Measurements from ENCODE around the gene CPT1C. TPM values are rescaled to one million over a fixed set of nuclear protein-coding genes. Genes with fewer than 3 reads are reported as not detected.
"Not testable (repeated sequence)": the region's sequence is repeated elsewhere in the genome, so short reads cannot be mapped to it uniquely, and the experiment has no call there.

CPT1C gene
- total RNA-seq, 1 donor from 2014 or later, result 0.35 TPM

DNA sequence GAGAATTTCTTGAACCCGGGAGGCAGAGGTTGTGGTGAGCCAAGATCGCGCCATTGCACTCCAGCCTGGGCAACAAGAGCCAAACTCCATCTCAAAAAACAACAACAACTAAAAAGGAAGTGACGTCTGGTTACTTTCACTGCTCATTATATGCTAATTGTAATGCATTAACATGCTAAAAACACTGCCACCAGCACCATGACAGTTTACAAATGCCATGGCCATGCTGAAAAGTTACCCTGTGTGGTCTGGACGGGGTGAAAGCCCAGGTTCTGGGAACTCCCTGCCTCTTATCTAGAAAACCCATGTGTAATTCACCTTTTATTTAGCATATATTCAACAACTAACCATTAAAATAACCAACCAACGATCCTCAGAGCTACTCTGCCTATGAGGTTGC is 28.1 kb downstream of the CPT1C start:
- no peak for DNase-seq
- Mint-ChIP-seq H3K9me3 (no peaks in the 10 kb centered on the region), H3K27ac (no peak overlapping the region), H3K4me3 (no peak overlapping the region), H3K36me3 (ENCODE audit: low read depth) (no peaks in the 10 kb centered on the region), H3K27me3 (no peaks in the 10 kb centered on the region), H3K4me1 (peaks cover 7% of the 10 kb centered on the region)
- no peak for ATAC-seq (ENCODE audit: low read depth)
- POLR2A ChIA-PET, result no interaction called here
- CTCF ChIA-PET, result interaction anchor here (1.2 kb wide), 1 partner anchor 16 kb away, joined by 3 read pairs; no protein-coding TSS in a partner anchor
- no peak for TF ChIP-seq CTCF (IDR thresholded peaks at IDR 0.05)
- intact Hi-C loops (cut with micrococcal nuclease), result loop anchor here (5.0 kb wide), 1 partner anchor 148 kb away; the partner anchor contains the start of gene PNKP

DNA sequence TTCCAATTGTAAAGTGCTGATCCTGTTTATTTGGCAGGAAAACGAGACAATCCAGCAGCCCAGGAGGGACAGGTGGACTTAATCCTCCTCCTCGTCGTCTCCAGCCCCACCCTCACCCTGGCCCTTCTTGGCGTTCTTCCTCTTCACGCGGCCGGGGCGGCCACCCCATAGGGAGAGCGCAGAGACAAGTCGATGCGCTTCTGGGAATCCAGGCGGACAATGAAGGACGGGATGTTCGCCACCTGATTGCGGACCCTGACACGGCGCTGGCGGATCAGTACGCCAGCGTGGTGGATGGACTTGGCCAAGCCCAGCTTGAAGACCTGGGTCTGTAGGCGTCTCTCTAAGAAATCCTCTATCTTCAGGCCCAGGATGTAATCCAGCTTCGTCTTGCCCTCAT is 28.5 kb downstream of the CPT1C start:
- not testable (repeated sequence) for ATAC-seq (ENCODE audit: low read depth); H3K4me3 Mint-ChIP-seq; DNase-seq; H3K9me3 Mint-ChIP-seq; H3K36me3 Mint-ChIP-seq (ENCODE audit: low read depth); H3K27me3 Mint-ChIP-seq; H3K27ac Mint-ChIP-seq; H3K4me1 Mint-ChIP-seq
- CTCF ChIA-PET, result interaction anchor here (1.2 kb wide), 1 partner anchor 15 kb away, joined by 3 read pairs; no protein-coding TSS in a partner anchor
- intact Hi-C loops (cut with micrococcal nuclease), result loop anchor here (5.0 kb wide), 1 partner anchor 148 kb away; the partner anchor contains the start of gene PNKP
- POLR2A ChIA-PET, result interaction anchor here (0.6 to 0.7 kb wide), 2 partner anchors 78 to 267 kb away, joined by 7 read pairs; partner anchors contain the start of genes ALDH16A1 and SCAF1

GRCh38 chr19:49727217-49728030 is 36.5 kb downstream of the CPT1C start:
- Mint-ChIP-seq H3K27ac (no peak overlapping the region), H3K4me3 (no peak overlapping the region), H3K27me3 (peaks cover 3% of the 10 kb centered on the region), H3K9me3 (no peaks in the 10 kb centered on the region), H3K36me3 (ENCODE audit: low read depth) (no peaks in the 10 kb centered on the region), H3K4me1 (no peaks in the 10 kb centered on the region)
- intact Hi-C loops (cut with micrococcal nuclease), result no loop called here
- POLR2A ChIA-PET, result no interaction called here
- ATAC-seq (ENCODE audit: low read depth) (no peak), DNase-seq (no peak)
- CTCF ChIA-PET, result no interaction called here
- TF ChIP-seq CTCF (IDR thresholded peaks at IDR 0.05), result no peak

DNA sequence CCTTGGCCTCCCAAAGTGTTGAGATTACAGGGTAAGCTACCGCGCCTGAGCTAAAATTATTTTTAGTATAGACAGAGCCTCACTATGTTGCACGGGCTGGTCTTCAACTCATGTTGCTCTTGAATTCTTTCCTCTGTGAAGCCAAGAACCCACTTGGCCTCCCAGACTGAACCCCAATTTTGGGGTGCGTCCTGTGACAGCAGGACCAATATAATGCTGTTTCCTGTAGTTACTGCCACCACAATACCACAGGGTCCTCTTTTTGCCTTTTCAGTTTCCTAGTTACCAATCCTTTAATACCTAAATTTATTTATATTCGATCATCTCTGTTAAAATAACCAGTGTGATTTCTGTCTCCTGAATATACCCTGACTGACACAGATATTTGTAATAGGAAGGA is 39.2 kb downstream of the CPT1C start:
- Mint-ChIP-seq H3K27me3 (peaks cover 2% of the 10 kb centered on the region), H3K4me3 (no peak overlapping the region), H3K36me3 (ENCODE audit: low read depth) (no peaks in the 10 kb centered on the region), H3K27ac (no peak overlapping the region), H3K4me1 (no peaks in the 10 kb centered on the region), H3K9me3 (no peaks in the 10 kb centered on the region)
- no peak for ATAC-seq (ENCODE audit: low read depth)
- DNase-seq, result no peak
- CTCF ChIA-PET, result interaction anchor here (1.0 kb wide), 1 partner anchor 13 kb away, joined by 3 read pairs; no protein-coding TSS in a partner anchor
- intact Hi-C loops (cut with micrococcal nuclease), result no loop called here
- no peak for TF ChIP-seq CTCF (IDR thresholded peaks at IDR 0.05)
- POLR2A ChIA-PET, result no interaction called here

GRCh38 chr19:49738268-49738667 is 47.4 kb downstream of the CPT1C start:
- H3K4me3 Mint-ChIP-seq, result no peak overlapping the region
- CTCF ChIA-PET, result no interaction called here
- no peaks in the 10 kb centered on the region for H3K36me3 Mint-ChIP-seq (ENCODE audit: low read depth)
- TF ChIP-seq CTCF (IDR thresholded peaks at IDR 0.05), result no peak
- no peak overlapping the region for H3K27ac Mint-ChIP-seq
- intact Hi-C loops (cut with micrococcal nuclease), result no loop called here
- H3K9me3 Mint-ChIP-seq, result no peaks in the 10 kb centered on the region
- POLR2A ChIA-PET, result no interaction called here
- ATAC-seq (ENCODE audit: low read depth) (no peak), DNase-seq (no peak)
- no peaks in the 10 kb centered on the region for H3K27me3 Mint-ChIP-seq
- no peaks in the 10 kb centered on the region for H3K4me1 Mint-ChIP-seq

All from activated B cell treated with CpG ODN at 0.5 μM for 24 hours (primary cell).